HCT116 (cell line): Measurements from ENCODE around the gene HS6ST3. TPM values are rescaled to one million over a fixed set of nuclear protein-coding genes. Genes with fewer than 3 reads are reported as not detected.

Source experiments
- ATAC-seq: fragments of 200-7000 bp; cut with Tn5 transposase; 2 replicates; pipeline ENCODE4 v1.9.1; 2020; ENCODE audit warnings: mild to moderate bottlenecking, moderate library complexity
- BruUV-seq: library from RNA; stranded (reverse); fragments of 400-500 nt; replicated peaks from 2 replicates; lab custom pipeline; 2021; lab: Mats Ljungman, UMichigan
- CTCF ChIA-PET: fragments of 300-600 bp; sonication (Branson Sonifier 250); formaldehyde crosslinking; loops from one replicate; lab custom pipeline; 2021; ENCODE audit warnings: antibody characterized with exemption; lab: Charles Lee
- POLR2A ChIA-PET: fragments of 300-600, 350-600 bp; sonication (Branson Sonifier 250); formaldehyde crosslinking; loops from one replicate; lab custom pipeline; 2021; ENCODE audit warnings: antibody characterized with exemption; lab: Charles Lee
- RAD21 ChIA-PET, 2 experiments: fragments of 300-600 bp; sonication (Branson Sonifier 250); formaldehyde crosslinking; loops; one replicate each; lab custom pipeline; 2023; ENCODE audit warnings: low total read pairs in 2 of 2; ENCODE audit not compliant: uncharacterized antibody in 2 of 2, unreplicated experiment in 2 of 2, low non-redundant PET in 1 of 2; lab: Charles Lee
- DNase-seq: peaks from one replicate; pipeline ENCODE4 v3.0.0-alpha.2; 2010; ENCODE audit warnings: low read depth, low spot score
- H2AFZ ChIP-seq: fragments of 200-600 bp; shearing (Covaris generic), sonication (generic); 2 replicates; pipeline ENCODE4 v1.6.1; 2017; ENCODE audit warnings: low read depth, mixed run types, mixed read lengths, antibody characterized with exemption, low read length; ENCODE audit not compliant: poor library complexity, severe bottlenecking
- H3K27ac ChIP-seq: 2 replicates; pipeline ENCODE4 v1.5.1; 2012; ENCODE audit warnings: low read depth, low read length
- H3K27me3 ChIP-seq: fragments of 200-600 bp; sonication (generic); 2 replicates; pipeline ENCODE4 v1.6.1; 2016; ENCODE audit warnings: mixed run types, low read length, mixed read lengths; ENCODE audit not compliant: insufficient read depth
- H3K36me3 ChIP-seq, 2 experiments: fragments of 200-500 bp in 1 of 2; fragments of 200-600 bp in 1 of 2; sonication (Bioruptor generic) in 1 of 2; sonication (generic) in 1 of 2; 2 replicates each; pipeline versions ENCODE4 v1.5.1 to v1.6.1; 2014 to 2016; ENCODE audit warnings: low read length in 2 of 2, inconsistent platforms in 1 of 2, mixed read lengths in 1 of 2, mixed run types in 1 of 2; ENCODE audit not compliant: insufficient read depth in 2 of 2, control insufficient read depth in 1 of 2
- H3K4me1 ChIP-seq, 2 experiments: fragments of 200-600 bp in 1 of 2; sonication (generic) in 1 of 2; 2 replicates each; pipeline versions ENCODE4 v1.5.1 to v1.6.1; 2012 to 2017; ENCODE audit warnings: low read length in 2 of 2, inconsistent platforms in 1 of 2, mild to moderate bottlenecking in 1 of 2, mixed read lengths in 1 of 2, mixed run types in 1 of 2, moderate library complexity in 1 of 2; ENCODE audit not compliant: insufficient read depth in 2 of 2, control insufficient read depth in 1 of 2
- H3K4me2 ChIP-seq: fragments of 200-600 bp; sonication (generic); 2 replicates; pipeline ENCODE4 v1.6.1; 2017; ENCODE audit warnings: mixed run types, low read length, mixed read lengths
- H3K4me3 ChIP-seq, 2 experiments: fragments of 200-600 bp in 1 of 2; sonication (generic) in 1 of 2; replicated peaks in 1 of 2; 2 replicates each; pipeline ENCODE4 v1.5.1; 2011 to 2016; ENCODE audit warnings: low read length in 2 of 2, control low read depth in 1 of 2, low read depth in 1 of 2, mild to moderate bottlenecking in 1 of 2, mixed read lengths in 1 of 2, mixed run types in 1 of 2
- H3K79me2 ChIP-seq: fragments of 200-600 bp; sonication (generic); 2 replicates; pipeline ENCODE4 v1.6.1; 2017; ENCODE audit warnings: mild to moderate bottlenecking, mixed run types, low read length, moderate library complexity, mixed read lengths; ENCODE audit not compliant: insufficient read depth
- H3K9ac ChIP-seq: fragments of 200-600 bp; sonication (generic); 2 replicates; pipeline ENCODE4 v1.6.1; 2016; ENCODE audit warnings: low read length, mixed read lengths
- H3K9me2 ChIP-seq: fragments of 200-600 bp; sonication (generic), shearing (Covaris generic); 2 replicates; pipeline ENCODE4 v1.6.1; 2017; ENCODE audit warnings: mixed run types, mild to moderate bottlenecking, moderate library complexity; ENCODE audit not compliant: insufficient read depth
- H3K9me3 ChIP-seq, 2 experiments: fragments of 200-500 bp in 1 of 2; fragments of 200-600 bp in 1 of 2; sonication (Bioruptor generic) in 1 of 2; sonication (generic) in 1 of 2; 2 replicates each; pipeline ENCODE4 v1.6.1; 2014 to 2017; ENCODE audit warnings: low read length in 2 of 2, mixed read lengths in 2 of 2, inconsistent platforms in 1 of 2, low read depth in 1 of 2, mild to moderate bottlenecking in 1 of 2, mixed run types in 1 of 2, moderate library complexity in 1 of 2; ENCODE audit not compliant: control insufficient read depth in 1 of 2, insufficient read depth in 1 of 2
- H4K20me1 ChIP-seq: fragments of 200-600 bp; sonication (generic), shearing (Covaris generic); 2 replicates; pipeline ENCODE4 v1.6.1; 2017; ENCODE audit warnings: mixed run types, mild to moderate bottlenecking, moderate library complexity; ENCODE audit not compliant: insufficient read depth
- CBX3 ChIP-seq: IDR thresholded peaks from 2 replicates; pipeline ENCODE4 v1.6.1; 2012; ENCODE audit warnings: low read depth
- CEBPB ChIP-seq: IDR thresholded peaks from 2 replicates; pipeline ENCODE4 v1.6.1; 2012; ENCODE audit warnings: low read depth
- EGR1 ChIP-seq: IDR thresholded peaks from 2 replicates; pipeline ENCODE4 v1.6.1; 2012; ENCODE audit warnings: low read depth
- ELF1 ChIP-seq: IDR thresholded peaks from 2 replicates; pipeline ENCODE4 v1.6.1; 2012; ENCODE audit warnings: low read depth, borderline replicate concordance
- EZH2 ChIP-seq: fragments of 200-600 bp; sonication (generic); IDR thresholded peaks from 2 replicates; pipeline ENCODE4 v1.6.1; 2017; ENCODE audit warnings: antibody characterized with exemption, mixed run types
- EZH2phosphoT487 ChIP-seq: fragments of 200-600 bp; IDR thresholded peaks from 2 replicates; pipeline ENCODE4 v1.6.1; 2018; ENCODE audit warnings: antibody characterized with exemption, borderline replicate concordance
- MAX ChIP-seq: IDR thresholded peaks from 2 replicates; pipeline ENCODE4 v1.6.1; 2012
- POLR2A ChIP-seq: IDR thresholded peaks from 2 replicates; pipeline ENCODE4 v1.7.0; 2011; ENCODE audit warnings: borderline replicate concordance; ENCODE audit not compliant: insufficient read depth, insufficient read length; ENCODE audit errors: extremely low read depth
- REST ChIP-seq: IDR thresholded peaks from 2 replicates; pipeline ENCODE4 v1.6.1; 2012; ENCODE audit warnings: low read depth
- SIN3A ChIP-seq: IDR thresholded peaks from 2 replicates; pipeline ENCODE4 v1.6.1; 2012; ENCODE audit warnings: low read depth
- YY1 ChIP-seq: IDR thresholded peaks from 2 replicates; pipeline ENCODE4 v1.6.1; 2011; ENCODE audit warnings: low read length, low read depth, moderate library complexity, mild to moderate bottlenecking; ENCODE audit not compliant: insufficient replicate concordance; ENCODE audit errors: extremely low read depth
- ZBTB33 ChIP-seq: IDR thresholded peaks from 2 replicates; pipeline ENCODE4 v1.6.1; 2011; ENCODE audit warnings: mild to moderate bottlenecking, low read length, moderate library complexity; ENCODE audit not compliant: insufficient replicate concordance; ENCODE audit errors: extremely low read depth
- ZNF274 ChIP-seq: fragments of 200-500 bp; sonication (Bioruptor generic); IDR thresholded peaks from 2 replicates; pipeline ENCODE4 v1.6.1; 2014; ENCODE audit warnings: mild to moderate bottlenecking, low read depth, low read length, inconsistent platforms
- intact Hi-C: fragments of 100-400 bp; cut with micrococcal nuclease; formaldehyde crosslinking; loops from 2 replicates; pipeline ENCODE4 v1.10.0; 2022
- total RNA-seq: library from RNA; stranded (reverse); gene quantifications from one replicate; pipeline ENCODE4 v1.2.1, GENCODE V29; 2021; ENCODE audit not compliant: unreplicated experiment

The HS6ST3 gene
- total RNA-seq, 1 experiment from 2014 or later, result 0.10 TPM

- CTCF ChIA-PET, result no interaction called here
- H3K9me2 ChIP-seq, result no peaks in the 10 kb centered on the region
- no peak overlapping the region for H3K4me2 ChIP-seq
- no peak overlapping the region for H3K9ac ChIP-seq
- no peak overlapping the region for H3K4me3 ChIP-seq
- TF ChIP-seq EGR1 (no peak), EZH2phosphoT487 (no peak), YY1 (no peak), MAX (no peak), EZH2 (no peak), CBX3 (no peak), ELF1 (no peak), ZBTB33 (no peak), POLR2A (no peak), SIN3A (no peak), ZNF274 (no peak), CEBPB (no peak), REST (no peak)
- no peak overlapping the region for H2AFZ ChIP-seq
- ATAC-seq (no peak), DNase-seq (no peak)
- RAD21 ChIA-PET, result no interaction called here
- H3K27ac ChIP-seq, result no peak overlapping the region
- intact Hi-C loops, result no loop called here
- POLR2A ChIA-PET, result no interaction called here
- no TSS peak for BruUV-seq
- no peaks in the 10 kb centered on the region for H3K4me1 ChIP-seq
- no peaks in the 10 kb centered on the region for H3K9me3 ChIP-seq
- H3K36me3 ChIP-seq, result no peaks in the 10 kb centered on the region
- peaks cover 3% of the 10 kb centered on the region; the same call in 1 of the 2 replicates for H3K27me3 ChIP-seq
- no peaks in the 10 kb centered on the region for H4K20me1 ChIP-seq
- no peaks in the 10 kb centered on the region for H3K79me2 ChIP-seq
Observed at GRCh38 chr13:96223231-96223630, 133.3 kb downstream of the HS6ST3 start.
